A549 (cell line): ENCODE results near the gene RNASE8.

ENCODE experiments used
- CEBPB ChIP-seq, 2 experiments: fragments of >200 bp in 1 of 2; sonication (Bioruptor Twin) in 1 of 2; formaldehyde crosslinking in 1 of 2; IDR thresholded peaks; 2 replicates each; pipeline ENCODE4 v1.6.1; 2012 to 2016
- CTCF ChIP-seq: fragments of >200 bp; sonication (Bioruptor Twin); formaldehyde crosslinking; IDR thresholded peaks from 3 replicates; pipeline ENCODE4 v1.5.1; 2016
- ELK1 ChIP-seq: fragments of 150-350 bp; IDR thresholded peaks from 2 replicates; pipeline ENCODE4 v1.6.1; 2014; ENCODE audit warnings: low read depth, mild to moderate bottlenecking, low read length
- JUN ChIP-seq, 2 experiments: fragments of >200 bp; sonication (Bioruptor Twin); formaldehyde crosslinking; IDR thresholded peaks; 2 replicates in 1 of 2; 3 replicates in 1 of 2; pipeline ENCODE4 v1.6.1; 2016 to 2017
- JUNB ChIP-seq: fragments of >200 bp; sonication (Bioruptor Twin); formaldehyde crosslinking; IDR thresholded peaks from 2 replicates; pipeline ENCODE4 v1.6.1; 2016
- KDM1A ChIP-seq: fragments of 200-600 bp; sonication (generic); IDR thresholded peaks from 2 replicates; pipeline ENCODE4 v1.6.1; 2016; ENCODE audit warnings: low read depth, mild to moderate bottlenecking
- MAFK ChIP-seq: fragments of 450-650 bp; IDR thresholded peaks from 2 replicates; pipeline ENCODE4 v1.6.1; 2014; ENCODE audit not compliant: partially characterized antibody
- MAZ ChIP-seq: fragments of 150-350 bp; IDR thresholded peaks from 2 replicates; pipeline ENCODE4 v1.6.1; 2014; ENCODE audit warnings: antibody characterized with exemption, low read depth, low read length, borderline replicate concordance
- NR3C1 ChIP-seq: fragments of >200 bp; sonication (Bioruptor Twin); formaldehyde crosslinking; IDR thresholded peaks from 3 replicates; pipeline ENCODE4 v1.6.1; 2017
- POLR2A ChIP-seq: IDR thresholded peaks from 2 replicates; pipeline ENCODE4 v1.6.1; 2012; ENCODE audit warnings: mild to moderate bottlenecking, low read length
- RAD21 ChIP-seq, 2 experiments: fragments of >200 bp in 1 of 2; sonication (Bioruptor Twin) in 1 of 2; formaldehyde crosslinking in 1 of 2; IDR thresholded peaks in 1 of 2; conservative IDR thresholded peaks in 1 of 2; 2 replicates in 1 of 2; 3 replicates in 1 of 2; pipeline ENCODE4 v1.6.1; 2012 to 2018; ENCODE audit warnings: inconsistent platforms in 1 of 2
- REST ChIP-seq: fragments of 200-600 bp; sonication (generic); IDR thresholded peaks from 2 replicates; pipeline ENCODE4 v1.6.1; 2016; ENCODE audit warnings: antibody characterized with exemption, mild to moderate bottlenecking, moderate library complexity
- ZC3H11A ChIP-seq: fragments of 450-650 bp; IDR thresholded peaks from 2 replicates; pipeline ENCODE4 v1.6.1; 2014; ENCODE audit warnings: antibody characterized with exemption, mild to moderate bottlenecking

- TF ChIP-seq MAFK (no peak), CTCF (no peak), CEBPB (IDR thresholded peaks at IDR 0.05) (no peak), ELK1 (no peak), ZC3H11A (no peak), RAD21 (conservative IDR thresholded peaks at IDR 0.05 in 1 of 2, IDR thresholded peaks at IDR 0.05 in 1 of 2) (no peak), JUN (IDR thresholded peaks at IDR 0.05) (no peak), POLR2A (no peak), JUNB (no peak), REST (no peak), KDM1A (no peak), MAZ (no peak), NR3C1 (no peak)
Observed at GRCh38 chr14:21041676-21042433, 15.8 kb upstream of the RNASE8 start, which contains the start of gene RNASE7.
